Right lobe of liver (tissue), 6 donors: Measurements from ENCODE around the gene TNIK. TPM values are rescaled to one million over a fixed set of nuclear protein-coding genes. Genes with fewer than 3 reads are reported as not detected.

Experiments used
- ATAC-seq, 4 donors: fragments of 200-7000 bp; cut with Tn5 transposase; one replicate each; pipeline ENCODE4 v1.9.1; 2020; ENCODE audit warnings: mild to moderate bottlenecking in 4 of 4, moderate library complexity in 4 of 4
- DNase-seq, 3 donors: peaks; one replicate each; pipeline ENCODE4 v3.0.0-alpha.2; 2020
- H3K27ac ChIP-seq, 3 donors: fragments of 200-600 bp; one replicate each; pipeline ENCODE4 v1.8.0; 2022
- H3K27me3 ChIP-seq, 2 donors: fragments of 200-600 bp; one replicate each; pipeline ENCODE4 v1.8.0; 2022
- H3K36me3 ChIP-seq, 4 donors: fragments of 200-600 bp; sonication (generic) in 1 of 4; one replicate each; pipeline versions ENCODE4 v1.5.1 to v1.8.0; 2017 to 2022; ENCODE audit warnings: control low read depth in 1 of 4
- H3K4me1 ChIP-seq, 4 donors: fragments of 200-600 bp; sonication (generic) in 1 of 4; one replicate each; pipeline versions ENCODE4 v1.5.1 to v1.8.0; 2017 to 2022; ENCODE audit warnings: control low read depth in 1 of 4
- H3K4me3 ChIP-seq, 3 donors: fragments of 200-600 bp; one replicate each; pipeline ENCODE4 v1.8.0; 2022
- H3K9me3 ChIP-seq, 4 donors: fragments of 200-600 bp; sonication (generic) in 1 of 4; one replicate each; pipeline versions ENCODE4 v1.5.1 to v1.8.0; 2017 to 2022; ENCODE audit warnings: control low read depth in 1 of 4
- POLR2A ChIP-seq: fragments of 450-650 bp; IDR thresholded peaks from one replicate; pipeline ENCODE4 v1.6.1; 2017; ENCODE audit warnings: antibody characterized with exemption, mild to moderate bottlenecking
- WGBS: methylation state at CpG from one replicate; pipeline ENCODE4 v1.1.6; 2018; ENCODE audit warnings: low coverage, low lambda C conversion rate; ENCODE audit not compliant: insufficient coverage; ENCODE audit errors: missing lambda C conversion rate; 5-methylcytosine and 5-hydroxymethylcytosine counted together
- intact Hi-C, 2 donors: fragments of 100-400 bp; cut with DNase I; formaldehyde crosslinking; loops; one replicate each; pipeline versions ENCODE4 v1.11.2 to v1.14.1; 2022
- total RNA-seq, 6 experiments: library from RNA; depleted of rRNA in 2 of 6; stranded (reverse); fragments of >200 nt in 2 of 6; fragmentation: NEBNext Ultra II Directional in 3 of 6; extraction: Animal tissue kit (Norgen Biotek cat#: 25700) in 3 of 6; gene quantifications; one replicate each; pipeline versions ENCODE4 v1.1.0 to v1.2.4, GENCODE V29; 2016 to 2023
- TF ChIP-seq, protein P1 (sequence below), 4 donors: fragments of 200-600 bp in 3 of 4; fragments of 450-650 bp in 1 of 4; IDR thresholded peaks; one replicate each; pipeline versions ENCODE4 v1.5.1 to v1.8.0; 2016 to 2022; ENCODE audit warnings: antibody characterized with exemption in 4 of 4, mild to moderate bottlenecking in 2 of 4
- donor health status: DM: no; HTN: yes; CAD: no.
- donor health status: DM: no; HTN: no; CAD: no.
- donor health status: DM: no; HTN: no; CAD: no.
- donor health status: DM: no; HTN: yes; CAD: no.
- donor health status: DM: no; HTN: yes; CAD: no.

TNIK gene
- total RNA-seq, 6 experiments from 2014 or later: 5.2 to 8.0 (median 6.8) TPM

DNA sequence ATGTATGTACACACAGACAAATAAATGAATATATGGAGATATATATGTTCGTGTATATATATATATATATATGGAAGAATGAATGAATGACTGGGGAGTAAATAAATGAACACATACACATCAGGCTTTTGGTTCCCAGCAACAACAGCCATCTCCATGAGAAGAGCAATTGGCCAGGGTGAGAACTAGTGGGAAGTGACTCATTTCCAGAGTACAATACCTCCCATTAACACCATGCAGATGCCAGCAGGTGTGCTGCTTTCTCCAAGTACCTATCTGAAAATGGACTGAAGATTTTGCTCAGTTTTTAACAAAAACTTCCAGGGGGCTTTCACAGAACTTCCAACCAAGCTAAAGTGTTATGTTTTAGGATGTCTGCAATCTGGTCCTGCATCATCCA lies 253.9 kb downstream of the TNIK start:
- H3K9me3 ChIP-seq: no peaks in the 10 kb centered on the region
- H3K27ac ChIP-seq: no peak overlapping the region
- H3K27me3 ChIP-seq: no peaks in the 10 kb centered on the region
- no peak for ATAC-seq
- no peak for TF ChIP-seq POLR2A
- TF ChIP-seq, protein P1, sequence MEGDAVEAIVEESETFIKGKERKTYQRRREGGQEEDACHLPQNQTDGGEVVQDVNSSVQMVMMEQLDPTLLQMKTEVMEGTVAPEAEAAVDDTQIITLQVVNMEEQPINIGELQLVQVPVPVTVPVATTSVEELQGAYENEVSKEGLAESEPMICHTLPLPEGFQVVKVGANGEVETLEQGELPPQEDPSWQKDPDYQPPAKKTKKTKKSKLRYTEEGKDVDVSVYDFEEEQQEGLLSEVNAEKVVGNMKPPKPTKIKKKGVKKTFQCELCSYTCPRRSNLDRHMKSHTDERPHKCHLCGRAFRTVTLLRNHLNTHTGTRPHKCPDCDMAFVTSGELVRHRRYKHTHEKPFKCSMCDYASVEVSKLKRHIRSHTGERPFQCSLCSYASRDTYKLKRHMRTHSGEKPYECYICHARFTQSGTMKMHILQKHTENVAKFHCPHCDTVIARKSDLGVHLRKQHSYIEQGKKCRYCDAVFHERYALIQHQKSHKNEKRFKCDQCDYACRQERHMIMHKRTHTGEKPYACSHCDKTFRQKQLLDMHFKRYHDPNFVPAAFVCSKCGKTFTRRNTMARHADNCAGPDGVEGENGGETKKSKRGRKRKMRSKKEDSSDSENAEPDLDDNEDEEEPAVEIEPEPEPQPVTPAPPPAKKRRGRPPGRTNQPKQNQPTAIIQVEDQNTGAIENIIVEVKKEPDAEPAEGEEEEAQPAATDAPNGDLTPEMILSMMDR (IDR thresholded peaks at IDR 0.05): no peak
- 85% methylated on average over 1 of the region's 1 CpG for WGBS
- intact Hi-C loops: no loop called here
- H3K4me1 ChIP-seq: no peaks in the 10 kb centered on the region
- no peak for DNase-seq
- H3K36me3 ChIP-seq: no peaks in the 10 kb centered on the region
- H3K4me3 ChIP-seq: no peak overlapping the region

DNA sequence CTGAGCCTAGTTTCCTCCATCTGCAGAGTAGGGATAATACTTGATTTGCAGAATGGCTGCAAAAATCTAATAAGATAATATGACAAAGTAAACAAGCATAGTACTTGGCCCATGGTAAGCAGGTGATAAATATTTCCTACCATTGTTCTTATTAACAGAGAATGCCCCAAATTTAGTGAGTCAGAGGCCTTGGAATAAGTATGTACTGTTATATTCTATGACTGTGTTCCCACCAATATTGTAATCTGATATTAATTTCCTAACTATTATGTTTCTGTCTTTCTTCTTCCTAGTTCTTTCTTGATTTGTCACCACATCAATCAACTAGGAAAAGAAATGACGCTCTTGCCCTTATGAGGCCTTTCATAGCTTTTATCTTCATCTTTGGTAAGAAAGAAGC lies 255.3 kb downstream of the TNIK start:
- Histone ChIP-seq H3K27ac (no peak overlapping the region), H3K4me3 (no peak overlapping the region), H3K36me3 (no peaks in the 10 kb centered on the region), H3K27me3 (no peaks in the 10 kb centered on the region), H3K4me1 (no peaks in the 10 kb centered on the region), H3K9me3 (no peaks in the 10 kb centered on the region)
- intact Hi-C loops: no loop called here
- 78% methylated on average over 1 of the region's 1 CpG for WGBS
- TF ChIP-seq, protein P1 (IDR thresholded peaks at IDR 0.05): no peak
- no peak for TF ChIP-seq POLR2A
- DNase-seq (no peak), ATAC-seq (no peak)

DNA sequence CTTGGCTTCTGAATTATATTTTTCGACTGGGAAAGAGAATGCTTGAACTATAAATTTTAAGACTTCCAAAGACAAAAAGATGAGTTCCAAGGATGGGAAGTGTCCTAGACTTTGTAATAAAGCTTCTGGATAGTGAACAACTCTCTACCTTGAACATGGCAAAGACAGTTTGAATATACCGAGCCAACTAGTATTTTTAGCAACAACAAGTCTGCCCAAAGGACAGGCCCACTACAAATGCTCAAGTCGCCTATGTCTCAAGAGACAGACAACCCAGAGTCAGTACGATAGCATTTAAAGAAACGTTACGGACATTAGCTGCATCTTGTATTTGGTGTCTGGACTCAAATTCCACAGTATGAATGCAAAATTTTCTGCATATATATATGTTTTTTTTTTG lies 258.4 kb downstream of the TNIK start:
- WGBS: 89% methylated on average over 6 of the region's 6 CpGs
- Histone ChIP-seq H3K4me1 (no peaks in the 10 kb centered on the region), H3K9me3 (no peaks in the 10 kb centered on the region), H3K27ac (no peak overlapping the region), H3K27me3 (no peaks in the 10 kb centered on the region), H3K4me3 (no peak overlapping the region), H3K36me3 (no peaks in the 10 kb centered on the region)
- DNase-seq (no peak), ATAC-seq (no peak)
- intact Hi-C loops: no loop called here
- TF ChIP-seq, protein P1 (IDR thresholded peaks at IDR 0.05): no peak
- TF ChIP-seq POLR2A: no peak

DNA sequence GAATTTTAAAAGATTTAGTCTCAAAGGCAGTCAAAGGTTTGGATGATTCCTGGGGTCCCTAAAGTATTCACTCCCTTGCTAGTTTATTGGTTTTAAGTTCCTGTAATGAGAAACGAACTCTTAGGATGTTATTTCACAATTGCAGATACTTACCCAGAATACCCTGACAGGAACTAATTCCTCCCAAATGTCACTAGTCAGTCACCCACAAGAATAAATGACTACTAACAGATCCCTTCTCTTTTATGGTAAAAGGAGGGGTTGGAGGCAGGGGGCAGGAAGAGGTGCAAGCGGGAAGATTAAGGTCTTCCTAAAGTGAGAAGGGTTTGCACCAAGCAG lies 259.5 kb downstream of the TNIK start:
- Histone ChIP-seq H3K4me1 (no peaks in the 10 kb centered on the region), H3K36me3 (no peaks in the 10 kb centered on the region), H3K4me3 (no peak overlapping the region), H3K27me3 (no peaks in the 10 kb centered on the region), H3K9me3 (no peaks in the 10 kb centered on the region), H3K27ac (no peak overlapping the region)
- intact Hi-C loops: no loop called here
- TF ChIP-seq POLR2A: no peak
- 58% methylated on average over 2 of the region's 2 CpGs for WGBS
- ATAC-seq (no peak), DNase-seq (no peak)

DNA sequence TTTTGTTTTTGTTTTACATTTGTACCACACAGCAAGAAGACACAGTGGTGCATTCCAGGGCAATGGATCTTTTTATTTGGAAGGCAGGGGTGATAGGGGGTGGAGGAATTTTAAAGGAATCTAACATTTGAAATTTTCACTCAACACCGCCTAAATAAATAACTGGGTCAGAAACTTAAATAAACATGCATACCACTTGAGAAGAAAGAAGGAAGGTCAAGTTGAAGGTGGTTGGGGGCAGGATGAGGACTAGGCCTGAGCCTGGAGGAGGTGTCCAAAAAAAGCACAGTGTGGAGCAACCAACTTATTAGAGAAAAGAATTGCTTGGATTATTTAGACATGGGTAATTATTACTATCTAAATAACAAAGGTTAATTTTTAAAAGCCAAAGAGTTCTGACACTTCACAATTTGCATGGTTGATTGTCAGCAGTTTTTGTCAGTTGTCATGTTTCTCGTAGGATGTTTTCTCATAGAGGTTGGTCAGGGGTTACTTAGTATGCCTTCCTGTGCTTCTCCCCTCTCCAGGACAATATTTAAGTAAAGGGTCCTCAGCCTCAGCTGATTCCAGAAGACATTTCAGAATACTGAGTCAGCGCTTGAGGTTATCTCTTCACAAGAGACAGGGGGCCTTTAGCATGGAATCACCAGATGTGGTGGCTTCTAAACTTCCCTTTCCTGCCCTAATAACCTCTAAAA lies 260.0 kb downstream of the TNIK start:
- TF ChIP-seq, protein P1 (IDR thresholded peaks at IDR 0.05): no peak
- Histone ChIP-seq H3K4me1 (no peaks in the 10 kb centered on the region), H3K4me3 (no peak overlapping the region), H3K9me3 (no peaks in the 10 kb centered on the region), H3K27ac (no peak overlapping the region), H3K36me3 (no peaks in the 10 kb centered on the region), H3K27me3 (no peaks in the 10 kb centered on the region)
- intact Hi-C loops: no loop called here
- 88% methylated on average over 3 of the region's 3 CpGs for WGBS
- DNase-seq (no peak), ATAC-seq (no peak)
